ENCODE measurements around the gene CXCL11.

Gene CXCL11

DNA sequence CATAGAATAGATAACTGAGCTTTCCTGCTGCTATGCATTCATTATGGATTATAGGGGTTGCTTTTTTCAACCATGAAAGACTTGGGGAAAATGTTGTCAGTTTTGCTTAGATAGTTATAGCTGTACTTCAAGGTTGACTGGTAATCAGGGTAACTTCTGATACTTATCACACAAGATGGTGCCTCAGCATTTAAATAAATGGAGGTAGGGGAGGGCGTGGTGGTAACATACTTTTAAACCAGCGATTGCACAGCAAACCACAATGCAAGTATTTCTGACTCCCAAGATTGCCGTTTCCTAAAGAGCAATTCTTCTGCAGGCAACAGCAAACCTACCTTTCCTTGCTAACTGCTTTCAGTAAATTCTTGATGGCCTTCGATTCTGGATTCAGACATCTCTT, 13.8 kb downstream of the CXCL11 start:
- TF ChIP-seq, protein P1, sequence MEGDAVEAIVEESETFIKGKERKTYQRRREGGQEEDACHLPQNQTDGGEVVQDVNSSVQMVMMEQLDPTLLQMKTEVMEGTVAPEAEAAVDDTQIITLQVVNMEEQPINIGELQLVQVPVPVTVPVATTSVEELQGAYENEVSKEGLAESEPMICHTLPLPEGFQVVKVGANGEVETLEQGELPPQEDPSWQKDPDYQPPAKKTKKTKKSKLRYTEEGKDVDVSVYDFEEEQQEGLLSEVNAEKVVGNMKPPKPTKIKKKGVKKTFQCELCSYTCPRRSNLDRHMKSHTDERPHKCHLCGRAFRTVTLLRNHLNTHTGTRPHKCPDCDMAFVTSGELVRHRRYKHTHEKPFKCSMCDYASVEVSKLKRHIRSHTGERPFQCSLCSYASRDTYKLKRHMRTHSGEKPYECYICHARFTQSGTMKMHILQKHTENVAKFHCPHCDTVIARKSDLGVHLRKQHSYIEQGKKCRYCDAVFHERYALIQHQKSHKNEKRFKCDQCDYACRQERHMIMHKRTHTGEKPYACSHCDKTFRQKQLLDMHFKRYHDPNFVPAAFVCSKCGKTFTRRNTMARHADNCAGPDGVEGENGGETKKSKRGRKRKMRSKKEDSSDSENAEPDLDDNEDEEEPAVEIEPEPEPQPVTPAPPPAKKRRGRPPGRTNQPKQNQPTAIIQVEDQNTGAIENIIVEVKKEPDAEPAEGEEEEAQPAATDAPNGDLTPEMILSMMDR (IDR thresholded peaks at IDR 0.05; ENCODE audit: insufficient read depth, low read depth, low read length, missing control alignments): no peak
- DNase-seq (ENCODE audit: low read depth): no peak
- no peak overlapping the region for H3K4me3 ChIP-seq (ENCODE audit: low read depth, low read length)

DNA sequence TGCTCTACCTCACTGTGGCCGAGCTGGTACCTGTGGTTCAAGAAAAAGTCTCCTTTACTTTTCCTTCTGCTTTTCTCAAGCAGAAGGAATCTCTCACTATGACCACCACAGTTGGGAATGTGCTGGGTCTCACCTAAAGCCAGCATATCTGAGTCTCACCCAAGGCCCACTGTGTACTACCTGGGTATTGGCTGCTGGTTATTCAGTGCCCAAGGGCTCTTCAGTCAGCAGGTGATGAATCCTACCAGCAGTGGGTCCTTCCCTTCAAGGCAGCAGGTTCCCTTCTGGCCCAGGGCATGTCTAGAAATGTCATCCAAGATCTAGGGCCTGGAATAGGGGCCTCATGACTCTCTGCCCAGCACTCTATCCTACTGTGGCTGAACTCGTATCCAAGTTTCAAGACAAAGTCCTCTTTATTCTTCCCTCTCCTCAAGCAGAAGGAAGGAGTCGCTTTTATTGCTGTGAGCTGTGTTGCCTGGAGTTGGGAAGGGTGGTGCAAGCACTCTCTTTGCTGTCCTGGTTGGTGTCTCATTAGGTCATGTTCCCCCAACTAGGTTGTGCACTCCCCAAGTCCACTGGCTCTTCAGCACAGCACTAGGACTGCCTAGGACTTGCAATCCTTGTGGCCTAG, 18.7 kb downstream of the CXCL11 start:
- no peak overlapping the region for H3K4me3 ChIP-seq (ENCODE audit: low read depth, low read length)
- TF ChIP-seq, protein P1 (IDR thresholded peaks at IDR 0.05; ENCODE audit: insufficient read depth, low read depth, low read length, missing control alignments): no peak

DNA sequence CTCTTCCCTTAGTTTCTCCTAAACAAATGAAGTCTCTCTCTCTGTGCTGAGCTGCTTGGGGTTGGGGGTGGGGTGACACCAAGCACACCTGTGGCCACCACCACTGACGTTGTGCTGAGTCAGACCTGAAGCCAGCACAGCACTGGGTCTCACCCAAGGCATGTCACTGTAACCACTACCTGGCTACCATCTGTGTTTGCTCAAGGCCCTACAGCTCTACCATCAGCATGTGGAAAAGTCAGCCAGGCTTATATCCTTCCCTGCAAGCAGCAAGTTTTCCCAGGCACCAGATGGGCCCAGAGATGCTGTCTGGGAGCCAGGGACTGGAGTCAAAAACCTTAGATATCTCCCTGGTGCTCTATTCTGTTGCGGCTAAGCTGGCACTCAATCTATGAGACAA, 19.5 kb downstream of the CXCL11 start:
- no peak overlapping the region for H3K4me3 ChIP-seq (ENCODE audit: low read depth, low read length)
- peak; percentile 83 for DNase-seq (ENCODE audit: low read depth)
- TF ChIP-seq, protein P1 (IDR thresholded peaks at IDR 0.05; ENCODE audit: insufficient read depth, low read depth, low read length, missing control alignments): no peak

More for the DNA sequence above, 18.7 kb downstream of the CXCL11 start:
- DNase-seq (ENCODE audit: low read depth): no peak

DNA sequence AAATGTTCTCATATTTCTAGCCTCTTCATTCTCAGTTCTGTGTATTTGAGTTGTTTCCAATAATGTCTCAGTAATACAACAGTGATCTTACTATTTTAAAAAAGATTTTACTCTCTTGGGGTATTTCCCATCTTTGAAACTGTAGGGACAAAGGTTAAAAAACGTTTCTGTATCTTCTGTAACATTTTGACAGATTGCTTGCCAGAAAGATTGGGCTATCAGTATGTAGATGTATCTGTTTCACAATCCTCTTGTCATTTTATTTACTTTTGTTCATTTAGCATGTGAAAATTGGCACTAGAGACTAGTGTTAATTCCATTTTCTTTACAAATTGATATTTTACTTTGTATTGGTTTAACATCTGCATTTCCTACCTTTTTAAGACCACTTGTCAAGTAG, 22.3 kb downstream of the CXCL11 start:
- TF ChIP-seq, protein P1 (IDR thresholded peaks at IDR 0.05; ENCODE audit: insufficient read depth, low read depth, low read length, missing control alignments): no peak
- no peak overlapping the region for H3K4me3 ChIP-seq (ENCODE audit: low read depth, low read length)
- no peak for DNase-seq (ENCODE audit: low read depth)

DNA sequence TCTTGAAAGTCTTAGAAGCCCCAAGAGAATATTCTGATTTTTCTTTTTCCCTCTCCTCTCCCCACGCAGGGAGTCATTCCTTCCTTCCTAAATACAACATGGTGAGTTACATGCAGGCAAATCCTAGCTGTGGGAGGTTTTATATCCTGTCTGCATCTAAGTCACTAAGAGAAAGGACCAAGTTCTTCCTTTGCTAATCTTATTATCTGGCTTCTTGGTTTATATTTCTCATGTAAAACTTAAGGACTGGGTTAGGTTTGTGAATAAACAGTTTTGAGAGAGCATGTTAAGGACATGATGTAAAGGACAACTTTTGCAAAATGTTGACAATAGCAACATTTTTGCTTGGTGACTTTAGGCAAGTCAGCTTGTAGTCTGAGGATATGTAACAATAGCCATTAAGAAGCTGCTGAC, 23.5 kb downstream of the CXCL11 start:
- no peak for DNase-seq (ENCODE audit: low read depth)
- TF ChIP-seq, protein P1 (IDR thresholded peaks at IDR 0.05; ENCODE audit: insufficient read depth, low read depth, low read length, missing control alignments): no peak
- no peak overlapping the region for H3K4me3 ChIP-seq (ENCODE audit: low read depth, low read length)

DNA sequence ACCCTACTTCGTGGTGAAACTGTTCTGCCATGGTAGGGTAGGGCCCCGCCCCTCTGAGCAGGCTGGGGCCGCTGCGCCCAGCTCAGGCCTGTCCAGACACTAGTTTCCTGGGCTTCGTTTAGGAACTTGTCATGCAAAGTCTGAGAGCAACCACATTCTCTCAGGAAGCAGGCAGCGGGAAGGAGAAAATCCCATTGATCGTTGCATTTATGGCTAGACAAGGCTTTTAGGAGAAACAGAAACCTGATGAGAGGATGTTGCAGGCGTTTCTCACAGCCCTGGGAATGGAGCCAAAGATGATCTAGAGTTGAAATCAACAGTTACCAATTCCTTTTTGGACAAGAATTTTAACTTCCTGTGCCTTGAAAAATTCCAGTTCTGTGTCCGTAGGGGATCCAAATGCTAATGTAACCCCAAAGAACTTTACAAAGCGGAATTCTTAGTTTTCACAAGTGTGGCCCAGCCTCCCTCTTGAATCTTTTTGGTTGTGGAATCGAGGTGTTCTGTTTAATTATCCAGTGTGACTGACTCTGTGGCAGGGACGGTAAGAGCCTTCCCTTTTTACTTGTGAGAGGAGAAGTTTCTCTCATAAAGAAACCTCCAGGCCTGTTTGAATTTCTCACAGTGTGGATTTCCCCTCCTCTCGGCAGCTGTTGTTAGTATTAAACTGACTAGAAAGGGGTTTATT, 24.0 kb downstream of the CXCL11 start:
- TF ChIP-seq, protein P1 (IDR thresholded peaks at IDR 0.05; ENCODE audit: insufficient read depth, low read depth, low read length, missing control alignments): no peak
- H3K4me3 ChIP-seq (ENCODE audit: low read depth, low read length): peak overlapping the region; percentile 17
- peak; percentile 79 for DNase-seq (ENCODE audit: low read depth)

All from GM12865 (cell line).